OCI-LY3 (cell line): Measurements from ENCODE around the gene CATSPERZ.

Experiments
- EZH2phosphoT487 ChIP-seq: fragments of 200-600 bp; shearing (Covaris generic); IDR thresholded peaks from 2 replicates; pipeline ENCODE4 v1.6.1; 2018; ENCODE audit warnings: antibody characterized with exemption, mixed run types, low read depth
- TF ChIP-seq, protein P1 (sequence below): fragments of 200-600, 300-600 bp; sonication (generic); IDR thresholded peaks from 2 replicates; pipeline ENCODE4 v1.5.1; 2014; ENCODE audit warnings: antibody characterized with exemption, low read length, low read depth

DNA sequence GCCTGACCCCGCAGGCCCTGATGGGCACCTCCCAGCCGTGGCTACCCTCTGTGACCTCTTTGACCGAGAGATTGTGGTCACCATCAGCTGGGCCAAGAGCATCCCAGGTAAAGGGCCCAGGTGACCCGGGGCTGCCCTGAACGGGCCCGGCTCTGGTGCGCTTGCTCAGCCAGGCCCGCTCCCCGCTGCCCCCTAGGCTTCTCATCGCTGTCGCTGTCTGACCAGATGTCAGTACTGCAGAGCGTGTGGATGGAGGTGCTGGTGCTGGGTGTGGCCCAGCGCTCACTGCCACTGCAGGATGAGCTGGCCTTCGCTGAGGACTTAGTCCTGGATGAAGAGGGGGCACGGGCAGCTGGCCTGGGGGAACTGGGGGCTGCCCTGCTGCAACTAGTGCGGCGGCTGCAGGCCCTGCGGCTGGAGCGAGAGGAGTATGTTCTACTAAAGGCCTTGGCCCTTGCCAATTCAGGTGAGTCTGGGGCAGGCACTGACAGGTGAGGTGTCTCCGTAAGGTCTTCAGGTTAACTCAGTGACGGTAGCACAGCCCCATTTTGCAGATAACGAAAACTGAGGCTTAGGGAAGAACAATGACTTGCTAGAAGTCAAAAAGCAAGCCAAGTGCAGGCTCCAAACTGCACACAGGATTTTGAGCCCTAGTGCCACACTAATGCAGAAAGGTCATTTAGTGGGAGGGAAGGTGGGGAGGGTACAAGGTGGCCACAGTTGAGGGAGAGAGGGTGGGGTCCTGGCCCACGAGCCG lies 14.8 kb downstream of the CATSPERZ start:
- TF ChIP-seq, protein P1, sequence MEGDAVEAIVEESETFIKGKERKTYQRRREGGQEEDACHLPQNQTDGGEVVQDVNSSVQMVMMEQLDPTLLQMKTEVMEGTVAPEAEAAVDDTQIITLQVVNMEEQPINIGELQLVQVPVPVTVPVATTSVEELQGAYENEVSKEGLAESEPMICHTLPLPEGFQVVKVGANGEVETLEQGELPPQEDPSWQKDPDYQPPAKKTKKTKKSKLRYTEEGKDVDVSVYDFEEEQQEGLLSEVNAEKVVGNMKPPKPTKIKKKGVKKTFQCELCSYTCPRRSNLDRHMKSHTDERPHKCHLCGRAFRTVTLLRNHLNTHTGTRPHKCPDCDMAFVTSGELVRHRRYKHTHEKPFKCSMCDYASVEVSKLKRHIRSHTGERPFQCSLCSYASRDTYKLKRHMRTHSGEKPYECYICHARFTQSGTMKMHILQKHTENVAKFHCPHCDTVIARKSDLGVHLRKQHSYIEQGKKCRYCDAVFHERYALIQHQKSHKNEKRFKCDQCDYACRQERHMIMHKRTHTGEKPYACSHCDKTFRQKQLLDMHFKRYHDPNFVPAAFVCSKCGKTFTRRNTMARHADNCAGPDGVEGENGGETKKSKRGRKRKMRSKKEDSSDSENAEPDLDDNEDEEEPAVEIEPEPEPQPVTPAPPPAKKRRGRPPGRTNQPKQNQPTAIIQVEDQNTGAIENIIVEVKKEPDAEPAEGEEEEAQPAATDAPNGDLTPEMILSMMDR: no peak
- no peak for TF ChIP-seq EZH2phosphoT487
